ENCODE results near the gene IL1B.

DNA sequence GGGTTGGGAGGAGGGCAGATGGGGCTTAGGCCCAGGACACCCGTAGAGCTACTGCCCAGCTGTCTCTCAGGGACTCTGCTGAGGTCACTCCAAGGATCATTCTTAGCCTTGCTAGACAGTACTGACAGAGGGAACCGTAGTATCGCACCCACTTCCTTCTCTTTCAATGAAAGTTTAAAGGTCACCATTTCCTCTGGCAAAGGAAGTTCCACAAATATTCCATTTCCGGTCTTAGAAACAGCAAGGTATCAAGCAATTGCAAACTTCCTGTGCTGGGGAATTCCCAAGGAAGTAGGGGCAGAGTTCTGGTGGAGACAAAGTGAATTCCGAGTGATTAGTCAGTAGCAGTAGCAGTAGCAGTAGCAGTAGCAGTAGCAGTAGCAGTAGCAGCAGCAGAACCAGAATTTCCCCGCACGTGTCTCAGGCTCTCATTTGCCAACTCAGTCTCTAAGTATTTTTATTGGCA is 24.7 kb downstream of the IL1B start:
- no peak for TF ChIP-seq EP300 (IDR thresholded peaks at IDR 0.05; ENCODE audit: borderline replicate concordance in 1 of 2, low read depth in 2 of 2, low read length in 2 of 2)
- TF ChIP-seq, protein P1, sequence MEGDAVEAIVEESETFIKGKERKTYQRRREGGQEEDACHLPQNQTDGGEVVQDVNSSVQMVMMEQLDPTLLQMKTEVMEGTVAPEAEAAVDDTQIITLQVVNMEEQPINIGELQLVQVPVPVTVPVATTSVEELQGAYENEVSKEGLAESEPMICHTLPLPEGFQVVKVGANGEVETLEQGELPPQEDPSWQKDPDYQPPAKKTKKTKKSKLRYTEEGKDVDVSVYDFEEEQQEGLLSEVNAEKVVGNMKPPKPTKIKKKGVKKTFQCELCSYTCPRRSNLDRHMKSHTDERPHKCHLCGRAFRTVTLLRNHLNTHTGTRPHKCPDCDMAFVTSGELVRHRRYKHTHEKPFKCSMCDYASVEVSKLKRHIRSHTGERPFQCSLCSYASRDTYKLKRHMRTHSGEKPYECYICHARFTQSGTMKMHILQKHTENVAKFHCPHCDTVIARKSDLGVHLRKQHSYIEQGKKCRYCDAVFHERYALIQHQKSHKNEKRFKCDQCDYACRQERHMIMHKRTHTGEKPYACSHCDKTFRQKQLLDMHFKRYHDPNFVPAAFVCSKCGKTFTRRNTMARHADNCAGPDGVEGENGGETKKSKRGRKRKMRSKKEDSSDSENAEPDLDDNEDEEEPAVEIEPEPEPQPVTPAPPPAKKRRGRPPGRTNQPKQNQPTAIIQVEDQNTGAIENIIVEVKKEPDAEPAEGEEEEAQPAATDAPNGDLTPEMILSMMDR (IDR thresholded peaks at IDR 0.05; ENCODE audit: control extremely low read depth in 1 of 3, insufficient read depth in 1 of 3, low read depth in 1 of 3, low read length in 3 of 3) = no peak
- no peak for TF ChIP-seq POLR2A (IDR thresholded peaks at IDR 0.05; ENCODE audit: control extremely low read depth in 1 of 2, low read depth in 2 of 2, low read length in 2 of 2)
- TF ChIP-seq CBX5 (IDR thresholded peaks at IDR 0.05; ENCODE audit: low read depth, low read length) = no peak
- TF ChIP-seq SIN3A (conservative IDR thresholded peaks at IDR 0.05 in 1 of 2, IDR thresholded peaks at IDR 0.05 in 1 of 2; ENCODE audit: low read depth in 1 of 2, low read length in 2 of 2) = no peak
- TF ChIP-seq CHD1 (IDR thresholded peaks at IDR 0.05; ENCODE audit: low read depth, low read length) = no peak
- TF ChIP-seq CEBPB (IDR thresholded peaks at IDR 0.05; ENCODE audit: low read depth, low read length) = no peak
- no peak for TF ChIP-seq SUZ12 (IDR thresholded peaks at IDR 0.05; ENCODE audit: low read length)

Measured in H1 (cell line).